HepG2 (cell line): ENCODE results near the gene DQX1. TPM values are rescaled to one million over a fixed set of nuclear protein-coding genes. Genes with fewer than 3 reads are reported as not detected.
A peak's percentile ranks its signal among the peaks of the same experiment; 100 is the strongest.

ENCODE experiments used
- ATRX ChIP-seq: sonication (generic); formaldehyde crosslinking; IDR thresholded peaks from 2 replicates; pipeline ENCODE4 v1.4.0; 2020; ENCODE audit warnings: missing genetic modification reagents, borderline replicate concordance
- CEBPG ChIP-seq: IDR thresholded peaks from 2 replicates; pipeline ENCODE4 v1.6.1; 2016
- DPF2 ChIP-seq: sonication (generic); formaldehyde crosslinking; IDR thresholded peaks from 2 replicates; pipeline ENCODE4 v1.4.0; 2020; ENCODE audit warnings: mild to moderate bottlenecking, low read depth, missing genetic modification reagents, borderline replicate concordance
- ESRRA ChIP-seq: sonication (generic); formaldehyde crosslinking; IDR thresholded peaks from 2 replicates; pipeline ENCODE4 v1.5.1; 2020; ENCODE audit warnings: mild to moderate bottlenecking, low read depth, missing genetic modification reagents
- EZH2 ChIP-seq: conservative IDR thresholded peaks from 2 replicates; pipeline ENCODE4 v1.6.1; 2012; ENCODE audit warnings: mild to moderate bottlenecking, low read depth, low read length, moderate library complexity
- FOSL2 ChIP-seq: sonication (generic); formaldehyde crosslinking; IDR thresholded peaks from 2 replicates; pipeline ENCODE4 v1.4.0; 2020; ENCODE audit warnings: missing genetic modification reagents
- FOXA1 ChIP-seq, 2 experiments: fragments of 450-650 bp in 1 of 2; sonication (generic) in 1 of 2; formaldehyde crosslinking in 1 of 2; IDR thresholded peaks; 2 replicates each; pipeline versions ENCODE4 v1.4.0 to v1.6.1; 2016 to 2020; ENCODE audit warnings: missing genetic modification reagents in 1 of 2
- GATAD2A ChIP-seq: IDR thresholded peaks from 2 replicates; pipeline ENCODE4 v1.6.1; 2016
- HOXA3 ChIP-seq: sonication (generic); formaldehyde crosslinking; IDR thresholded peaks from 2 replicates; pipeline ENCODE4 v1.5.0; 2020; ENCODE audit warnings: missing genetic modification reagents
- NFE2 ChIP-seq: sonication (generic); formaldehyde crosslinking; IDR thresholded peaks from 2 replicates; pipeline ENCODE4 v1.4.0; 2020; ENCODE audit warnings: missing genetic modification reagents
- SKI ChIP-seq: fragments of 450-650 bp; IDR thresholded peaks from one replicate; pipeline ENCODE4 v1.6.1; 2018; ENCODE audit warnings: mild to moderate bottlenecking; ENCODE audit not compliant: partially characterized antibody
- SMYD3 ChIP-seq: sonication (generic); formaldehyde crosslinking; IDR thresholded peaks from 2 replicates; pipeline ENCODE4 v1.8.1; 2023; ENCODE audit warnings: mild to moderate bottlenecking, missing genetic modification reagents
- UBTF ChIP-seq: sonication (generic); formaldehyde crosslinking; IDR thresholded peaks from 2 replicates; pipeline ENCODE4 v1.4.0; 2020; ENCODE audit warnings: mild to moderate bottlenecking, missing genetic modification reagents
- ZNF251 ChIP-seq: sonication (generic); formaldehyde crosslinking; IDR thresholded peaks from 2 replicates; pipeline ENCODE4 v1.9.0; 2021; ENCODE audit warnings: mild to moderate bottlenecking, missing genetic modification reagents
- ZNF543 ChIP-seq: sonication (generic); formaldehyde crosslinking; IDR thresholded peaks from 2 replicates; pipeline ENCODE4 v1.4.0; 2020; ENCODE audit warnings: mild to moderate bottlenecking, missing genetic modification reagents
- ZNF614 ChIP-seq: IDR thresholded peaks from 2 replicates; pipeline ENCODE4 v1.6.1; 2018; ENCODE audit warnings: missing biosample characterization, missing genetic modification reagents, inconsistent platforms, borderline replicate concordance
- ZNF761 ChIP-seq: sonication (generic); formaldehyde crosslinking; conservative IDR thresholded peaks from 2 replicates; pipeline ENCODE4 v1.4.0; 2020; ENCODE audit warnings: mild to moderate bottlenecking, missing genetic modification reagents
- ZSCAN12 ChIP-seq: sonication (generic); formaldehyde crosslinking; IDR thresholded peaks from 2 replicates; pipeline ENCODE4 v1.9.0; 2021; ENCODE audit warnings: mild to moderate bottlenecking, missing genetic modification reagents
- polyA plus RNA-seq, 8 experiments: library from polyadenylated mRNA; depleted of rRNA in 3 of 8; stranded (reverse) in 7 of 8; unstranded in 1 of 8; fragments of >200 nt; fragmentation: Illumina TruSeq in 4 of 8; extraction: Trizol in 4 of 8; gene quantifications; 2 replicates each; pipeline versions ENCODE4 v1.2.1 to v1.2.3, GENCODE V29; 2011 to 2016; ENCODE audit warnings: low read depth in 4 of 8, missing spikeins in 1 of 8, mixed read lengths in 1 of 8; ENCODE audit not compliant: insufficient read depth in 1 of 8
- total RNA-seq, 5 experiments: library from RNA; depleted of rRNA; stranded (reverse); fragments of >200 nt; fragmentation: Illumina TruSeq; extraction: Trizol; gene quantifications; 2 replicates each; pipeline ENCODE4 v1.2.3, GENCODE V29; 2016; ENCODE audit warnings: low read depth in 1 of 5
- TF ChIP-seq, protein P1 (sequence below): sonication (generic); formaldehyde crosslinking; IDR thresholded peaks from one replicate; pipeline ENCODE4 v1.5.1; 2020; ENCODE audit warnings: mild to moderate bottlenecking, missing genetic modification reagents; ENCODE audit errors: not compliant biosample characterization

The DQX1 gene
- total and polyA plus RNA-seq, 2 of the 13 experiments (the other 11 are each of a cell fraction or from before 2014, with no cell fraction given): 27.6 to 89.8 TPM

DNA sequence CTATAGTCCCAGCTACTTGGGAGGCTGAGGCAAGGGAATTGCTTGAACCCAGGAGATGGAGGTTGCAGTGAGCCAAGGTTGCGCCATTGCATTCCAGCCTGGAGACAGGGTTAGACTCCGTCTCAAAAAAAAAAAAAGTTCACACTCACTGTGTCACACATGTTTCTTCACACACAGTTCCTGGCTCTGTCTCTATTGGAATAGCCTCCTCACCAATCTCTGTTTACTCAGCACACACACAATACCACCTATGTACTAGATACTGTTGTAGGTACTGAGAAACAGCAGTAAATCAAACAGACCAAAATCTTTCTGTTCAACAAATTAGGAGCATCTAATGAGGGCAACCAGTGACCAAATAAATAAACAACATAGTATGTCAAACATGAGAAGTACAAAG is 39.9 kb downstream of the DQX1 start (continued):
- TF ChIP-seq ZSCAN12 (CRISPR knock-in tag) (no peak), ZNF251 (no peak), ZNF614 (CRISPR knock-in tag) (peak; percentile 65; the same call in 1 of the 2 replicates), SKI (peak; percentile 19), GATAD2A (peak; percentile 65), FOSL2 (CRISPR knock-in tag) (peak; percentile 40), EZH2 (no peak), NFE2 (CRISPR knock-in tag) (no peak), FOXA1 (IDR thresholded peaks at IDR 0.05) (peak; percentile 52; the same call in 1 of the 2 replicates), FOXA1 (CRISPR knock-in tag; IDR thresholded peaks at IDR 0.05) (peak; percentile 88), UBTF (no peak), SMYD3 (CRISPR knock-in tag) (no peak), HOXA3 (peak; percentile 66), ATRX (CRISPR knock-in tag) (no peak), ZNF543 (no peak), CEBPG (peak; percentile 74), ZNF761 (peak; percentile 60; the same call in 1 of the 2 replicates), ESRRA (CRISPR knock-in tag) (no peak), DPF2 (CRISPR knock-in tag) (no peak)
- TF ChIP-seq, protein P1, sequence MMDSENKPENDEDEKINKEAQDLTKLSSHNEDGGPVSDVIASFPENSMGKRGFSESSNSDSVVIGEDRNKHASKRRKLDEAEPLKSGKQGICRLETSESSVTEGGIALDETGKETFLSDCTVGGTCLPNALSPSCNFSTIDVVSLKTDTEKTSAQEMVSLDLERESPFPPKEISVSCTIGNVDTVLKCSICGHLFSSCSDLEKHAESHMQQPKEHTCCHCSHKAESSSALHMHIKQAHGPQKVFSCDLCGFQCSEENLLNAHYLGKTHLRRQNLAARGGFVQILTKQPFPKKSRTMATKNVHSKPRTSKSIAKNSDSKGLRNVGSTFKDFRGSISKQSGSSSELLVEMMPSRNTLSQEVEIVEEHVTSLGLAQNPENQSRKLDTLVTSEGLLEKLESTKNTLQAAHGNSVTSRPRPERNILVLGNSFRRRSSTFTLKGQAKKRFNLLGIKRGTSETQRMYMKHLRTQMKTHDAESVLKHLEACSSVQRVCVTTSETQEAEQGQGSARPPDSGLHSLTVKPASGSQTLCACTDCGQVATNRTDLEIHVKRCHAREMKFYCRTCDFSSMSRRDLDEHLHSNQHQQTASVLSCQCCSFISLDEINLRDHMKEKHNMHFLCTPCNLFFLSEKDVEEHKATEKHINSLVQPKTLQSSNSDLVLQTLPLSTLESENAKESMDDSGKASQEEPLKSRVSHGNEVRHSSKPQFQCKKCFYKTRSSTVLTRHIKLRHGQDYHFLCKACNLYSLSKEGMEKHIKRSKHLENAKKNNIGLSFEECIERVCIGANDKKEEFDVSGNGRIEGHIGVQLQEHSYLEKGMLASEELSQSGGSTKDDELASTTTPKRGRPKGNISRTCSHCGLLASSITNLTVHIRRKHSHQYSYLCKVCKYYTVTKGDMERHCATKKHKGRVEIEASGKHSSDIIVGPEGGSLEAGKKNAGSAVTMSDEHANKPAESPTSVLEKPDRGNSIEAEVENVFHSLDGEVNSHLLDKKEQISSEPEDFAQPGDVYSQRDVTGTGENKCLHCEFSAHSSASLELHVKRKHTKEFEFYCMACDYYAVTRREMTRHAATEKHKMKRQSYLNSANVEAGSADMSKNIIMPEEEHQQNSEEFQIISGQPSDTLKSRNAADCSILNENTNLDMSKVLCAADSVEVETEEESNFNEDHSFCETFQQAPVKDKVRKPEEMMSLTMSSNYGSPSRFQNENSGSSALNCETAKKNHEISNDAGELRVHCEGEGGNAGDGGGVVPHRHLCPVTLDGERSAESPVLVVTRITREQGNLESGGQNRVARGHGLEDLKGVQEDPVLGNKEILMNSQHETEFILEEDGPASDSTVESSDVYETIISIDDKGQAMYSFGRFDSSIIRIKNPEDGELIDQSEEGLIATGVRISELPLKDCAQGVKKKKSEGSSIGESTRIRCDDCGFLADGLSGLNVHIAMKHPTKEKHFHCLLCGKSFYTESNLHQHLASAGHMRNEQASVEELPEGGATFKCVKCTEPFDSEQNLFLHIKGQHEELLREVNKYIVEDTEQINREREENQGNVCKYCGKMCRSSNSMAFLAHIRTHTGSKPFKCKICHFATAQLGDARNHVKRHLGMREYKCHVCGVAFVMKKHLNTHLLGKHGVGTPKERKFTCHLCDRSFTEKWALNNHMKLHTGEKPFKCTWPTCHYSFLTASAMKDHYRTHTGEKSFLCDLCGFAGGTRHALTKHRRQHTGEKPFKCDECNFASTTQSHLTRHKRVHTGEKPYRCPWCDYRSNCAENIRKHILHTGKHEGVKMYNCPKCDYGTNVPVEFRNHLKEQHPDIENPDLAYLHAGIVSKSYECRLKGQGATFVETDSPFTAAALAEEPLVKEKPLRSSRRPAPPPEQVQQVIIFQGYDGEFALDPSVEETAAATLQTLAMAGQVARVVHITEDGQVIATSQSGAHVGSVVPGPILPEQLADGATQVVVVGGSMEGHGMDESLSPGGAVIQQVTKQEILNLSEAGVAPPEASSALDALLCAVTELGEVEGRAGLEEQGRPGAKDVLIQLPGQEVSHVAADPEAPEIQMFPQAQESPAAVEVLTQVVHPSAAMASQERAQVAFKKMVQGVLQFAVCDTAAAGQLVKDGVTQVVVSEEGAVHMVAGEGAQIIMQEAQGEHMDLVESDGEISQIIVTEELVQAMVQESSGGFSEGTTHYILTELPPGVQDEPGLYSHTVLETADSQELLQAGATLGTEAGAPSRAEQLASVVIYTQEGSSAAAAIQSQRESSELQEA (CRISPR knock-in tag): no peak
